Fibroblast of lung (primary cell): ENCODE data around the gene HNRNPM.

Experiments
- EZH2 ChIP-seq: IDR thresholded peaks from 2 replicates; pipeline ENCODE4 v1.5.1; 2012; ENCODE audit warnings: low read length, control low read depth, mild to moderate bottlenecking; ENCODE audit errors: missing control alignments
- TF ChIP-seq, protein P1 (sequence below), 2 donors: IDR thresholded peaks in 1 of 2; conservative IDR thresholded peaks in 1 of 2; 1 replicate in 1 of 2; 2 replicates in 1 of 2; pipeline ENCODE4 v1.5.1; 2011 to 2012; ENCODE audit warnings: low read length in 2 of 2, control low read depth in 1 of 2, inconsistent platforms in 1 of 2, low read depth in 1 of 2, mild to moderate bottlenecking in 1 of 2

DNA sequence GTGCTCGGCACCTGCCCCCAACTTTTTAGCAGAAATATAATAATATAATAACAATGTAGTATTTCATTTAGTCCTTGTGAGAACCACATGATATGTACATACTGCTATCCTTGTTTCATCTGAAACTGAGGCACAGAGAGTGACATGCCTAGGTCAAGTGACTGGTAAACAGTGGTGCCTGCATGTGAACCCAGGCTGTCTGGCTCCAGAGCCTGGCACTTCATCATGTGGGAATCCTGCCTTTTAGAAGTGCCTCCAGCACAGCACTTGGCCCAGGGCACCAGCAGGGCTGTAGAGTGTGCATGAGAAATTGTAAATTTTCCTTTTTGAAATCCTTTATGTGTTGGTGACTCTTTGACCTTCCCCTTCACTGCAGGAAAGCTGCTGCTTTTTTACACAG is 30.2 kb downstream of the HNRNPM start:
- TF ChIP-seq, protein P1, sequence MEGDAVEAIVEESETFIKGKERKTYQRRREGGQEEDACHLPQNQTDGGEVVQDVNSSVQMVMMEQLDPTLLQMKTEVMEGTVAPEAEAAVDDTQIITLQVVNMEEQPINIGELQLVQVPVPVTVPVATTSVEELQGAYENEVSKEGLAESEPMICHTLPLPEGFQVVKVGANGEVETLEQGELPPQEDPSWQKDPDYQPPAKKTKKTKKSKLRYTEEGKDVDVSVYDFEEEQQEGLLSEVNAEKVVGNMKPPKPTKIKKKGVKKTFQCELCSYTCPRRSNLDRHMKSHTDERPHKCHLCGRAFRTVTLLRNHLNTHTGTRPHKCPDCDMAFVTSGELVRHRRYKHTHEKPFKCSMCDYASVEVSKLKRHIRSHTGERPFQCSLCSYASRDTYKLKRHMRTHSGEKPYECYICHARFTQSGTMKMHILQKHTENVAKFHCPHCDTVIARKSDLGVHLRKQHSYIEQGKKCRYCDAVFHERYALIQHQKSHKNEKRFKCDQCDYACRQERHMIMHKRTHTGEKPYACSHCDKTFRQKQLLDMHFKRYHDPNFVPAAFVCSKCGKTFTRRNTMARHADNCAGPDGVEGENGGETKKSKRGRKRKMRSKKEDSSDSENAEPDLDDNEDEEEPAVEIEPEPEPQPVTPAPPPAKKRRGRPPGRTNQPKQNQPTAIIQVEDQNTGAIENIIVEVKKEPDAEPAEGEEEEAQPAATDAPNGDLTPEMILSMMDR (conservative IDR thresholded peaks at IDR 0.05 in 1 of 2, IDR thresholded peaks at IDR 0.05 in 1 of 2; ENCODE audit: low read depth in 1 of 2, low read length in 2 of 2), result no peak
- no peak for TF ChIP-seq EZH2
